A673 (cell line): ENCODE results near the gene OXNAD1.

Experiments used
- CTCF ChIP-seq: fragments of 300-800, 200-600 bp; sonication (generic); conservative IDR thresholded peaks from 2 replicates; pipeline ENCODE4 v1.5.1; 2017; ENCODE audit warnings: low read depth, mild to moderate bottlenecking, antibody characterized with exemption, low read length, moderate library complexity, mixed read lengths
- EZH2 ChIP-seq: fragments of 200-600 bp; sonication (generic); IDR thresholded peaks from 2 replicates; pipeline ENCODE4 v1.6.1; 2017; ENCODE audit warnings: borderline replicate concordance, low read depth, mild to moderate bottlenecking, mixed read lengths, antibody characterized with exemption, low read length; ENCODE audit not compliant: poor library complexity, severe bottlenecking

GRCh38 chr3:16236030-16236639, 28.9 kb upstream of the OXNAD1 start:
- no peak for TF ChIP-seq CTCF
- no peak for TF ChIP-seq EZH2
